Measurements from ENCODE around the gene ST6GALNAC5. TPM values are rescaled to one million over a fixed set of nuclear protein-coding genes. Genes with fewer than 3 reads are reported as not detected.

ST6GALNAC5 gene
- total and polyA plus RNA-seq, 7 donors: under 0.01 to 44.7 (median 5.6) TPM; not detected in 1

GRCh38 chr1:76993036-76993435, 125.8 kb downstream of the ST6GALNAC5 start:
- no peak for DNase-seq
- intact Hi-C loops (cut with DNase I): no loop called here
- Histone ChIP-seq H3K4me3 (no peak overlapping the region), H3K27me3 (no peaks in the 10 kb centered on the region), H3K27ac (no peak overlapping the region), H3K9me3 (no peaks in the 10 kb centered on the region), H3K4me1 (peaks cover 0 to 4% (median 0%) of the 10 kb centered on the region in 4 donors), H3K36me3 (no peaks in the 10 kb centered on the region)
- no peak for TF ChIP-seq POLR2A (IDR thresholded peaks at IDR 0.05)
- WGBS, 2 donors: 91 to 92% methylated on average over 1 of the region's 1 CpG

DNA sequence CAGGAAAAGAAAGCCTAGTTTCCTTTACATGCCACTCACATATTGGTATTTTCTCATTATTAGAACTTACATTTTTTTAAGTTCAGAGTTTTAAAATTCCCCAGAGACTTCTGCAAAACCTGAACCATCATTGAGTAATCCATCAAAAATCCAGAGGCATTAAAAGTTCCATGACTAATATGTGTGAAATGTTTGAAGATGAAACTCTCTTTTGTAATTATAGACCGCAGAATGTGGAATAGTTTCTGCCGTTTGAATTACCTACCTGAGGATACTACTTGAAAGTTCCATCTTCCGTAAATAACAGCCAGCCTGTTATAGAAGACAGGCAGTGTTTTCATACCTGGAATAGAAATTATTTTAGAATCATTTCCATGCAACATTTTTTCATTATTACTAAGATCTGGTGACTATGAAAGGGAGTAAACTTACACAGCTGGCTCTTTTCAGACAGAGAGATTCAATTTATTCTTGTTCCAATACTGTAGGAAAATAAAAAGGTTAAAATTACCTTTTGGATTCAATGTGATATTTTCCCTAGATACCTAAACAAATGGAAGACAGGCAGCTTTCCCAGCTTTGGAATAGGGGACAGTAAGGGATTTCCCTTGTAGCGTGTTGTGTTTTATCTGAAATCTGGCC, 131.4 kb downstream of the ST6GALNAC5 start:
- Histone ChIP-seq H3K27me3 (no peaks in the 10 kb centered on the region), H3K36me3 (no peaks in the 10 kb centered on the region), H3K4me1 (no peaks in the 10 kb centered on the region), H3K27ac (no peak overlapping the region), H3K4me3 (no peak overlapping the region), H3K9me3 (no peaks in the 10 kb centered on the region)
- no peak for TF ChIP-seq POLR2A (IDR thresholded peaks at IDR 0.05)
- TF ChIP-seq EP300 (IDR thresholded peaks at IDR 0.05): no peak
- TF ChIP-seq POLR2AphosphoS5 (IDR thresholded peaks at IDR 0.05): no peak
- TF ChIP-seq, protein P1, sequence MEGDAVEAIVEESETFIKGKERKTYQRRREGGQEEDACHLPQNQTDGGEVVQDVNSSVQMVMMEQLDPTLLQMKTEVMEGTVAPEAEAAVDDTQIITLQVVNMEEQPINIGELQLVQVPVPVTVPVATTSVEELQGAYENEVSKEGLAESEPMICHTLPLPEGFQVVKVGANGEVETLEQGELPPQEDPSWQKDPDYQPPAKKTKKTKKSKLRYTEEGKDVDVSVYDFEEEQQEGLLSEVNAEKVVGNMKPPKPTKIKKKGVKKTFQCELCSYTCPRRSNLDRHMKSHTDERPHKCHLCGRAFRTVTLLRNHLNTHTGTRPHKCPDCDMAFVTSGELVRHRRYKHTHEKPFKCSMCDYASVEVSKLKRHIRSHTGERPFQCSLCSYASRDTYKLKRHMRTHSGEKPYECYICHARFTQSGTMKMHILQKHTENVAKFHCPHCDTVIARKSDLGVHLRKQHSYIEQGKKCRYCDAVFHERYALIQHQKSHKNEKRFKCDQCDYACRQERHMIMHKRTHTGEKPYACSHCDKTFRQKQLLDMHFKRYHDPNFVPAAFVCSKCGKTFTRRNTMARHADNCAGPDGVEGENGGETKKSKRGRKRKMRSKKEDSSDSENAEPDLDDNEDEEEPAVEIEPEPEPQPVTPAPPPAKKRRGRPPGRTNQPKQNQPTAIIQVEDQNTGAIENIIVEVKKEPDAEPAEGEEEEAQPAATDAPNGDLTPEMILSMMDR (IDR thresholded peaks at IDR 0.05): no peak
- DNase-seq: no peak
- intact Hi-C loops (cut with DNase I): no loop called here
- WGBS, 2 donors: 89 to 90% methylated on average over 4 of the region's 4 CpGs

DNA sequence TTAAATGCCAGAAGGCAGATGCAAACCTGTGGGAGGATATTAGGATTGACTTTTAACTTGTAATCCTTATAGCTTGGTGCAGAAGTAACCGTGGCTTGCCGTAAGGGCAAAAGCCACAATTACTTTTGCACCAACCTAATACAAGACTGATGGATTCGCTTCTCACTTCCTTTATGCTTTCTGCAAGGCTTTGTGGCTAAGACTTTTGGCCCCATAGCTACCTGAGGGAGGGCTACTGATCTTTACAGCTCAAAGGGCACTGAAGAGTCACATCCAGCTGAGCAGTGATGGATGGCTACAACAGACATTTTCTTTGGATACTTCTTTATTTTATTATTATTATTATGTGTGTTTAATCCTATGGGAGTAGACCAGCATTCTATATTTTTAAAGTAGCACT, 140.4 kb downstream of the ST6GALNAC5 start:
- no peak for DNase-seq
- Histone ChIP-seq H3K36me3 (no peaks in the 10 kb centered on the region), H3K27me3 (no peaks in the 10 kb centered on the region), H3K9me3 (no peaks in the 10 kb centered on the region), H3K4me1 (no peaks in the 10 kb centered on the region), H3K4me3 (no peak overlapping the region), H3K27ac (no peak overlapping the region)
- WGBS, 2 donors: 88 to 91% methylated on average over 3 of the region's 3 CpGs
- no peak for TF ChIP-seq POLR2A (IDR thresholded peaks at IDR 0.05)
- TF ChIP-seq, protein P1 (IDR thresholded peaks at IDR 0.05): no peak
- no peak for TF ChIP-seq EP300 (IDR thresholded peaks at IDR 0.05)
- no peak for TF ChIP-seq POLR2AphosphoS5 (IDR thresholded peaks at IDR 0.05)
- intact Hi-C loops (cut with DNase I): no loop called here

- no peak for DNase-seq
- Histone ChIP-seq H3K27me3 (no peaks in the 10 kb centered on the region), H3K9me3 (no peaks in the 10 kb centered on the region), H3K4me3 (no peak overlapping the region), H3K4me1 (no peaks in the 10 kb centered on the region), H3K36me3 (no peaks in the 10 kb centered on the region), H3K27ac (no peak overlapping the region)
- TF ChIP-seq, protein P1 (IDR thresholded peaks at IDR 0.05): no peak
- TF ChIP-seq POLR2AphosphoS5 (IDR thresholded peaks at IDR 0.05) (no peak), EP300 (IDR thresholded peaks at IDR 0.05) (no peak), POLR2A (IDR thresholded peaks at IDR 0.05) (no peak)
- intact Hi-C loops (cut with DNase I): no loop called here
- WGBS, 2 donors: 67 to 81% methylated on average over 8 of the region's 8 CpGs
These were observed 143.7 kb downstream of the ST6GALNAC5 start for GRCh38 chr1:77010937-77011336.

DNA sequence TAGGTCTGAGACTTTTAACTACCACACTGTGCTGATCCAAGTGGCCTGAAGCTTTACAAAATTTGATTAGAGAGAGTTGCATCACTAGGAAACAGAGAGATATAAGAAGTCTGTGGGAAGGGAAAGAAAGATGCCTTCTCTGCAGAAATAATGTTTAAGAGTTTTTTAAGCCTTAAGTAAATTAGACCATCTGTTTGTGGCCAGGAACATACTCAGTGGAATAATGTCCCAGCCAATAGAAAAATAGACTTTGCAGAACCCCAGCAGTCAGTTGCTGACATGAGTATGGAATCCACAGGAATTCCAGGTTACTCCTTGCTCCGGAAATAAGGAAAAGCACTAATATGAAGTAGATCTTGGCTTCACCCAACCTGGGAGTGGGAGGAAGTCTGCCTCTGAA, 144.8 kb downstream of the ST6GALNAC5 start:
- Histone ChIP-seq H3K9me3 (no peaks in the 10 kb centered on the region), H3K36me3 (no peaks in the 10 kb centered on the region), H3K27me3 (no peaks in the 10 kb centered on the region), H3K4me1 (no peaks in the 10 kb centered on the region), H3K27ac (no peak overlapping the region), H3K4me3 (no peak overlapping the region)
- TF ChIP-seq EP300 (IDR thresholded peaks at IDR 0.05): no peak
- no peak for TF ChIP-seq POLR2A (IDR thresholded peaks at IDR 0.05)
- no peak for TF ChIP-seq POLR2AphosphoS5 (IDR thresholded peaks at IDR 0.05)
- TF ChIP-seq, protein P1 (IDR thresholded peaks at IDR 0.05): no peak
- WGBS, 2 donors: 75 to 76% methylated on average over 1 of the region's 1 CpG
- intact Hi-C loops (cut with DNase I): no loop called here
- no peak for DNase-seq

Measured in sigmoid colon (tissue), 7 donors.